HuH-7 (cell line): Measurements from ENCODE around the gene ZNF746.
"Not testable (repeated sequence)": the region's sequence is repeated elsewhere in the genome, so short reads cannot be mapped to it uniquely, and the experiment has no call there.

Experiments used
- DNase-seq: peaks from one replicate; pipeline ENCODE4 v3.0.0; 2011; ENCODE audit warnings: low spot score

The ZNF746 gene

GRCh38 chr7:149497467-149498261 lies at the start of gene ZNF746:
TSS of gene ZNF746 (minus strand) at chr7:149497809. CDS start at chr7:149497536, 273 bp downstream.
- DNase-seq, result peak; percentile 91

- no peak for DNase-seq
Measured at GRCh38 chr7:149547126-149547525, 49.5 kb upstream of the ZNF746 start.

GRCh38 chr7:149546331-149546730 lies 48.7 kb upstream of the ZNF746 start:
- DNase-seq, result no peak

- no peak for DNase-seq
Measured at GRCh38 chr7:149544028-149544427, 46.4 kb upstream of the ZNF746 start.

- DNase-seq, result no peak
Measured at GRCh38 chr7:149532654-149533053, 35.0 kb upstream of the ZNF746 start.

- no peak for DNase-seq
Measured at GRCh38 chr7:149529136-149529718, 31.6 kb upstream of the ZNF746 start.

- DNase-seq, result no peak
Measured at GRCh38 chr7:149527414-149527813, 29.8 kb upstream of the ZNF746 start.

GRCh38 chr7:149525280-149525679 lies 27.7 kb upstream of the ZNF746 start:
- DNase-seq, result no peak

- DNase-seq, result no peak
Measured at GRCh38 chr7:149524394-149524793, 26.8 kb upstream of the ZNF746 start.

GRCh38 chr7:149510248-149510647 lies 12.6 kb upstream of the ZNF746 start:
- DNase-seq, result no peak

GRCh38 chr7:149509774-149510173 lies 12.2 kb upstream of the ZNF746 start:
- DNase-seq, result no peak

- no peak for DNase-seq
Measured at GRCh38 chr7:149505551-149505950, 7.9 kb upstream of the ZNF746 start.

- DNase-seq, result no peak
Measured at GRCh38 chr7:149501651-149502050, 4.0 kb upstream of the ZNF746 start.

GRCh38 chr7:149500910-149501309 lies 3.3 kb upstream of the ZNF746 start:
- no peak for DNase-seq

GRCh38 chr7:149500201-149500600 lies 2.6 kb upstream of the ZNF746 start:
- no peak for DNase-seq

- DNase-seq, result no peak
Measured at GRCh38 chr7:149498811-149499210, 1.2 kb upstream of the ZNF746 start.

GRCh38 chr7:149496642-149497391 lies 792 bp downstream of the ZNF746 start:
- peak; percentile 50 for DNase-seq

- no peak for DNase-seq
Measured at GRCh38 chr7:149495785-149496641, 1.6 kb downstream of the ZNF746 start.

GRCh38 chr7:149494738-149495368 lies 2.8 kb downstream of the ZNF746 start:
- no peak for DNase-seq

GRCh38 chr7:149493975-149494374 lies 3.6 kb downstream of the ZNF746 start:
- DNase-seq, result not testable (repeated sequence)

GRCh38 chr7:149493366-149493765 lies 4.2 kb downstream of the ZNF746 start:
- DNase-seq, result no peak
